ENCODE data around the gene RAB3B. TPM values are rescaled to one million over a fixed set of nuclear protein-coding genes. Genes with fewer than 3 reads are reported as not detected.

Gene RAB3B
- total RNA-seq, 4 donors from 2014 or later, result 1.8 to 4.5 (median 3.4) TPM

DNA sequence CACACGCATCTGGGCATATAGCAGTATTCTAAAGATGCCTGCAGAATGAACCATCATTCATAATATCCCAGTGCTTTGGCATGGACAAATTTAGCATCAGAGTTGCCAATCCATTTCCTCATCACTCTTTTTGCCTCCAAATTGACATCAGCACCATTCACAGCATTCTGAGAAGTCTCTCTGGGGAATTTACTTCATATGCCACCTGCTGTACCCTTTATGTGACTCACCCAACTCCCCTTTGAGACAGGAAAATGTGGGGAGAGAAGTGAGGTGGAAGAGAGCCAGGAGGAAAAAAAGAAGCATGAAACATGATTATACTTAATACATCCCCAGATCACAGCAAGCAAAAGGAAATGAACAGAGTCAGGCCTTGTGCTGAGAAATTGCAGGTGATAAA is 37.4 kb downstream of the RAB3B start:
- Histone ChIP-seq H3K4me1 (peaks cover 0 to 7% (median 2%) of the 10 kb centered on the region in 4 donors), H3K36me3 (no peaks in the 10 kb centered on the region), H3K9me3 (no peaks in the 10 kb centered on the region), H3K27ac (no peak overlapping the region), H3K27me3 (no peaks in the 10 kb centered on the region), H3K4me3 (no peak overlapping the region)
- no peak for DNase-seq
- WGBS, 2 donors (ENCODE audit: low coverage in 1 of 2), result 100% methylated on average over 1 of the region's 1 CpG; no CpG with 5 or more reads in 1 of the 2 donors
- intact Hi-C loops (cut with DNase I; ENCODE audit: low total_unique reads) (no loop called here), in situ Hi-C loops (cut with MboI; ENCODE audit: low pct_ligation_motif_present in 1 of 4, low pct_unique_long_range_greater_than_20kb in 1 of 4, low sequenced_read_pairs in 3 of 4) (no loop called here)
- TF ChIP-seq EP300 (IDR thresholded peaks at IDR 0.05; ENCODE audit: low read depth) (no peak), POLR2AphosphoS5 (IDR thresholded peaks at IDR 0.05) (no peak), POLR2A (IDR thresholded peaks at IDR 0.05) (no peak)
- TF ChIP-seq, protein P1, sequence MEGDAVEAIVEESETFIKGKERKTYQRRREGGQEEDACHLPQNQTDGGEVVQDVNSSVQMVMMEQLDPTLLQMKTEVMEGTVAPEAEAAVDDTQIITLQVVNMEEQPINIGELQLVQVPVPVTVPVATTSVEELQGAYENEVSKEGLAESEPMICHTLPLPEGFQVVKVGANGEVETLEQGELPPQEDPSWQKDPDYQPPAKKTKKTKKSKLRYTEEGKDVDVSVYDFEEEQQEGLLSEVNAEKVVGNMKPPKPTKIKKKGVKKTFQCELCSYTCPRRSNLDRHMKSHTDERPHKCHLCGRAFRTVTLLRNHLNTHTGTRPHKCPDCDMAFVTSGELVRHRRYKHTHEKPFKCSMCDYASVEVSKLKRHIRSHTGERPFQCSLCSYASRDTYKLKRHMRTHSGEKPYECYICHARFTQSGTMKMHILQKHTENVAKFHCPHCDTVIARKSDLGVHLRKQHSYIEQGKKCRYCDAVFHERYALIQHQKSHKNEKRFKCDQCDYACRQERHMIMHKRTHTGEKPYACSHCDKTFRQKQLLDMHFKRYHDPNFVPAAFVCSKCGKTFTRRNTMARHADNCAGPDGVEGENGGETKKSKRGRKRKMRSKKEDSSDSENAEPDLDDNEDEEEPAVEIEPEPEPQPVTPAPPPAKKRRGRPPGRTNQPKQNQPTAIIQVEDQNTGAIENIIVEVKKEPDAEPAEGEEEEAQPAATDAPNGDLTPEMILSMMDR (IDR thresholded peaks at IDR 0.05), result no peak

DNA sequence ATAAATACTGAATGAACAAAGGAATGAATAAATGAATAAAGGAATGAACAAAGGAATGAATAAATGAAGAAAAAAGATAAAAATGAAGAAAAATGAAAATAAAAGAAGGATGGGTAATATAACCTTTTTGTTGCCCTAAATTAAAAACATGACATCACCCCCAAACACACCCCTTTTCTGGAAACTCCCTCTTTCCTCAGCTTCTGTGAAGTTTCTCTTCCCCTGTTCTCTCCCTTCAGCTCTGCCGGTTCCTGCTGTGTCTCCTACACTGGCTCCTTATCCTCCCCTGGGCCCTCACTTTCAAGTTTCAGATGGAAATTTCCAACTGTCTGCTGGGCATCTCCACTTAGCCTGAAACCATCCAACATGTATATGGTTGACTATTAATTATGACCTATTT is 37.9 kb downstream of the RAB3B start:
- TF ChIP-seq, protein P1 (IDR thresholded peaks at IDR 0.05), result no peak
- TF ChIP-seq POLR2AphosphoS5 (IDR thresholded peaks at IDR 0.05), result no peak
- no peak for TF ChIP-seq EP300 (IDR thresholded peaks at IDR 0.05; ENCODE audit: low read depth)
- TF ChIP-seq POLR2A (IDR thresholded peaks at IDR 0.05), result no peak
- no peak for DNase-seq
- H3K36me3 ChIP-seq, result no peaks in the 10 kb centered on the region
- in situ Hi-C loops (cut with MboI; ENCODE audit: low pct_ligation_motif_present in 1 of 4, low pct_unique_long_range_greater_than_20kb in 1 of 4, low sequenced_read_pairs in 3 of 4) (no loop called here), intact Hi-C loops (cut with DNase I; ENCODE audit: low total_unique reads) (no loop called here)
- peaks cover 0 to 7% (median 2%) of the 10 kb centered on the region in 4 donors for H3K4me1 ChIP-seq
- H3K27me3 ChIP-seq, result no peaks in the 10 kb centered on the region
- no peak overlapping the region for H3K4me3 ChIP-seq
- H3K9me3 ChIP-seq, result no peaks in the 10 kb centered on the region
- 78 to 80% methylated on average over 1 of the region's 1 CpG for WGBS, 2 donors (ENCODE audit: low coverage in 1 of 2)
- no peak overlapping the region for H3K27ac ChIP-seq

DNA sequence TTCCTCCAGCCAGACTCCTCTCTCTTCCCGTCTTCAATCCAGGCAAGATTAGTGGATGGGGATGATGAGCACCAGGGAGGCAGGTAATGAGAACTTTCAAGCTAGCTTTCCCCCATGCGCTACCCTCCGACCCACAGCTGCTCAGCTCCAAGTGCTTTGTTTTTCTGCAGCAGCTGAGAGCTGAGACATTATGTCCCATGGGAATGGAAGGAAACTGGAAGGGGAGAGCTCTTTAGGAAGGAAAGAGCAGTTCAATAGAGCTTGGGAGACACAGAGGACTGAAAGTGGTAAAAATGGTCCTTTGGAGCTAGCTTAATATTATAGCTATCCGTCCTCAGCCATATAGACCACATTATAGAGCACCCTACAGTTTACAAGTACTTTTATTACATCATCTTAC is 39.8 kb downstream of the RAB3B start:
- DNase-seq, result no peak
- intact Hi-C loops (cut with DNase I; ENCODE audit: low total_unique reads), result no loop called here
- 81 to 92% methylated on average over 2 to 4 of the region's 4 CpGs for WGBS, 2 donors (ENCODE audit: low coverage in 1 of 2)
- Histone ChIP-seq H3K27me3 (no peaks in the 10 kb centered on the region), H3K27ac (no peak overlapping the region), H3K9me3 (no peaks in the 10 kb centered on the region), H3K4me1 (no peaks in the 10 kb centered on the region), H3K4me3 (no peak overlapping the region), H3K36me3 (no peaks in the 10 kb centered on the region)
- in situ Hi-C loops (cut with MboI; ENCODE audit: low pct_ligation_motif_present in 1 of 4, low pct_unique_long_range_greater_than_20kb in 1 of 4, low sequenced_read_pairs in 3 of 4), result no loop called here
- no peak for TF ChIP-seq POLR2AphosphoS5 (IDR thresholded peaks at IDR 0.05)
- TF ChIP-seq EP300 (IDR thresholded peaks at IDR 0.05; ENCODE audit: low read depth), result no peak
- no peak for TF ChIP-seq POLR2A (IDR thresholded peaks at IDR 0.05)
- TF ChIP-seq, protein P1 (IDR thresholded peaks at IDR 0.05), result no peak

DNA sequence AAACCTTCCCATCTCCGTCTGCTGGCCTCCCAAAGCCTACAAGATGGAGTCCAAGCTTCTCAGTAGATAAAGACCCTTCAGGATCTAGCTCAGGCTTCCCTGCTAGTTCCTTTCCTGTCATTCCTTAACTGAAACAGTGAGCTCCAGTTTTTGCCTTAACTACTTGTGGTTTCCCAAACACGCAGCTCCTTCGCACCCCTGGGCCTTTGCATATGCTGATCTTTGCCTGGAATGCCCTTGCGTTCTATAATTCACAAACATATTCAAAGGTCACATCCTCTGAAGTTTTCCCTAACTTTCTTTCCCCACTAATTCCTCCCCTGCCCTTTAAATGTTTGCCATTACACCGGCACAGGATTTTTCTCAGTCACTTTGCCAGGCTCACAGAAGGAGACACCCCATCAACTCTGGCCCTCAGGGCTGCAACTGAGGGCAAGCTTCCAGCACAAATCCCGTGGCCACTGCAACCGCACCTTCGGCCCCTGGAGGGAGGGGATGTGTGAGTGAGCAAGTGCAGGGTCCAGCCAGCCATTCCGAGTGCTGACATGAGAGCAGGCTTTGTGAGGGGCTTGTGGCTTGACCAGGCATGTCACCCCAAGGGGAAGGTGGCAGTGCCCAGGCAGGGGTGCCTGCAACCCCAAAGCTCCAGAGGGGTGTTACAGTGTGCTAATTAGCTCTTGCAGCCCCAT is 41.3 kb downstream of the RAB3B start:
- Histone ChIP-seq H3K9me3 (no peaks in the 10 kb centered on the region), H3K4me3 (no peak overlapping the region), H3K27me3 (no peaks in the 10 kb centered on the region), H3K36me3 (no peaks in the 10 kb centered on the region), H3K4me1 (no peaks in the 10 kb centered on the region), H3K27ac (no peak overlapping the region)
- in situ Hi-C loops (cut with MboI; ENCODE audit: low pct_ligation_motif_present in 1 of 4, low pct_unique_long_range_greater_than_20kb in 1 of 4, low sequenced_read_pairs in 3 of 4), result no loop called here
- DNase-seq, result no peak
- intact Hi-C loops (cut with DNase I; ENCODE audit: low total_unique reads), result no loop called here
- TF ChIP-seq, protein P1 (IDR thresholded peaks at IDR 0.05), result no peak
- TF ChIP-seq POLR2A (IDR thresholded peaks at IDR 0.05) (no peak), EP300 (IDR thresholded peaks at IDR 0.05; ENCODE audit: low read depth) (no peak), POLR2AphosphoS5 (IDR thresholded peaks at IDR 0.05) (no peak)
- 87 to 100% methylated on average over 2 to 8 of the region's 9 CpGs for WGBS, 2 donors (ENCODE audit: low coverage in 1 of 2)

Measured in transverse colon (tissue), 4 donors.